ENCODE results near the gene RPL28. TPM values are rescaled to one million over a fixed set of nuclear protein-coding genes. Genes with fewer than 3 reads are reported as not detected.

RPL28 gene
- total RNA-seq, 1 donor from 2014 or later = 1,343 TPM

DNA sequence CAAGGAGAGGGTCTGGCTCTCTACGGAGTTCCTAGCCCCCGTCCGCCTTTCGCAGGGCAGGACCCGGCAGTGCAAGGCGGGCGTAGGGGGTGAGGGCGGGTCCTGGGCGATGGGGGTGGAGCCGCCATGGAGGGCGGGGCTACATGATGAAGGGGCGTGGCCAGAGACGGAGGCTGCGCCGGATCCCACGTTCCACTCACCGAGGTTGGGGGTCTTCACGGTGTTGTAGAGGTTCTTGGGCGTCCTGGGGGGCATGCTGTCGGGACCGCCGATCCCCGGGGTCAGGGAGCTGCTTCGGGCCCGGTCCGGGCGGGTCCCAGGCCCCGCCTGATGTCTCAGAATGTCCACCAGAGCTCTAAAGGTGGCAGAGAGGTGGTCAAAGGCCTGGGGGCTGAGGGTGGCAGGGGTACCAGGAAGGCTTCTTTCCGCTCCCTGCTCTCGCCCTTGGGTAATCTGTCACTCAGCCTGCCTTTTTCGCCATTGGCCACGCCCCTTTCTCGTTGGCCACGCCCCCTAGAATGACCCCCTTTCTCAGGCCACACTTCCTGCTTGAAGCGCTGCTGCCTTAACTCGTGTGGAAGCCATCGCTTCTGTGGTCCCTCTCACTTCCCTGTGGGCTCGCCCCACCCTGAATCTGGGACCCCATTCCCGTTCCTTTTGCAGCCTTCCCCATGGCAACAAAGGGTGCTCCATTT, 54.8 kb downstream of the RPL28 start:
- no peak for ATAC-seq

DNA sequence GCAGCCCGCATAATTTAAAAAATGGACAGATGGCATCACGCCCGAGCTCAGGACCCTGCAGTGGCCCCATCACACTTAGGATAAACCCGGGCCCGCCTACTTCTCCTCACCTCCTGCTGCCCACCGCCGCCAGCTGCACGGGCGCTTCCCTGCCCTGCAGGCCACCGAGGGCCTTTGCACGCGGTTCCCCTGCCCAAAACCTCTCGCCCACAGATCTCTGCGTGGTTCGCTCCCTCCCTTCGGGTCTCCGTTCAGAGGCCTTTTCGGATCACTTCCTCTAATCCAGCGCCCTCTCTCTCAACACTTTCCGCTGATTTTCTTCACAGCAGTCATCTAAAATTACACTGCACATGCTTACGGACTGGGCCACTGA, 55.6 kb downstream of the RPL28 start:
- TF ChIP-seq, protein P1, sequence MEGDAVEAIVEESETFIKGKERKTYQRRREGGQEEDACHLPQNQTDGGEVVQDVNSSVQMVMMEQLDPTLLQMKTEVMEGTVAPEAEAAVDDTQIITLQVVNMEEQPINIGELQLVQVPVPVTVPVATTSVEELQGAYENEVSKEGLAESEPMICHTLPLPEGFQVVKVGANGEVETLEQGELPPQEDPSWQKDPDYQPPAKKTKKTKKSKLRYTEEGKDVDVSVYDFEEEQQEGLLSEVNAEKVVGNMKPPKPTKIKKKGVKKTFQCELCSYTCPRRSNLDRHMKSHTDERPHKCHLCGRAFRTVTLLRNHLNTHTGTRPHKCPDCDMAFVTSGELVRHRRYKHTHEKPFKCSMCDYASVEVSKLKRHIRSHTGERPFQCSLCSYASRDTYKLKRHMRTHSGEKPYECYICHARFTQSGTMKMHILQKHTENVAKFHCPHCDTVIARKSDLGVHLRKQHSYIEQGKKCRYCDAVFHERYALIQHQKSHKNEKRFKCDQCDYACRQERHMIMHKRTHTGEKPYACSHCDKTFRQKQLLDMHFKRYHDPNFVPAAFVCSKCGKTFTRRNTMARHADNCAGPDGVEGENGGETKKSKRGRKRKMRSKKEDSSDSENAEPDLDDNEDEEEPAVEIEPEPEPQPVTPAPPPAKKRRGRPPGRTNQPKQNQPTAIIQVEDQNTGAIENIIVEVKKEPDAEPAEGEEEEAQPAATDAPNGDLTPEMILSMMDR (IDR thresholded peaks at IDR 0.05) = no peak
- Histone ChIP-seq H3K27ac (no peak overlapping the region), H3K4me3 (no peak overlapping the region), H3K9me3 (no peaks in the 10 kb centered on the region), H3K4me1 (peaks cover 3% of the 10 kb centered on the region), H3K27me3 (peaks cover 56% of the 10 kb centered on the region), H3K36me3 (no peaks in the 10 kb centered on the region)
- ATAC-seq = no peak
- DNase-seq = no peak
- intact Hi-C loops (cut with DNase I) = no loop called here

More for the DNA sequence above, 54.8 kb downstream of the RPL28 start:
- Histone ChIP-seq H3K4me3 (no peak overlapping the region), H3K4me1 (peaks cover 3% of the 10 kb centered on the region), H3K27ac (no peak overlapping the region), H3K36me3 (no peaks in the 10 kb centered on the region), H3K9me3 (no peaks in the 10 kb centered on the region), H3K27me3 (peaks cover 56% of the 10 kb centered on the region)
- no peak for DNase-seq
- TF ChIP-seq, protein P1 (IDR thresholded peaks at IDR 0.05) = no peak
- intact Hi-C loops (cut with DNase I) = no loop called here

DNA sequence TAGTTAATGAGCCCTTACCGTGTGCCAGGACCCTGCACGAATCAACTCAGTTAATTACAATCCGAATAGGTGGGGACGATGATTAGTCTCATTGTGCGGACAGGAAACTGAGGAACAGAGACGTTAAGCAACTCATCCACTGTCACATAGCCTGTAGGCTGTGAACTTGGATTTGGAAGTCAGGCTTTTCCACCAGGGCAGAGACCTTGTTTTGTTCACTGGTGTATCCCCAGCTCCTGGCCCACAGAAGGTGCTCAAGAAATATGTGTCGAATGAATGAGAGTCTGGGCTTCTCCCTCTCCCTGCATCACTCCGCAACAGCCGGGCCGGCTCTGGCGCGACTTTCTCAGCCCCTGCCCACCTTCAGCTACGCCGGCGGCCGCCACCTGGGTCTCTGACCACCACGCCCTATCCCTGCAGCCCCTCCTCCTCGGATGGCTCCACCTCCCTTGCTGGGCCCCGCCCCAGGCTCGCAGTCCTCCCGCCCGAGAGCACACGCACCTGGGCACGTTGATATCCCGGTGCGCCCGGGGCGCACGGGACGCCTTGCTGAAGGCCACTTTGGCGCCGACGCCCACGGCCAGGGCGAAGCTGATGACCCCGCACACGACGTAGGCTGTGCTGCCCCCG, 56.1 kb downstream of the RPL28 start:
- DNase-seq = no peak
- no peak for ATAC-seq
- TF ChIP-seq, protein P1 (IDR thresholded peaks at IDR 0.05) = no peak
- H3K36me3 ChIP-seq = no peaks in the 10 kb centered on the region
- H3K27me3 ChIP-seq = peaks cover 56% of the 10 kb centered on the region
- H3K9me3 ChIP-seq = no peaks in the 10 kb centered on the region
- H3K4me3 ChIP-seq = no peak overlapping the region
- intact Hi-C loops (cut with DNase I) = no loop called here
- no peak overlapping the region for H3K27ac ChIP-seq
- H3K4me1 ChIP-seq = peaks cover 3% of the 10 kb centered on the region

DNA sequence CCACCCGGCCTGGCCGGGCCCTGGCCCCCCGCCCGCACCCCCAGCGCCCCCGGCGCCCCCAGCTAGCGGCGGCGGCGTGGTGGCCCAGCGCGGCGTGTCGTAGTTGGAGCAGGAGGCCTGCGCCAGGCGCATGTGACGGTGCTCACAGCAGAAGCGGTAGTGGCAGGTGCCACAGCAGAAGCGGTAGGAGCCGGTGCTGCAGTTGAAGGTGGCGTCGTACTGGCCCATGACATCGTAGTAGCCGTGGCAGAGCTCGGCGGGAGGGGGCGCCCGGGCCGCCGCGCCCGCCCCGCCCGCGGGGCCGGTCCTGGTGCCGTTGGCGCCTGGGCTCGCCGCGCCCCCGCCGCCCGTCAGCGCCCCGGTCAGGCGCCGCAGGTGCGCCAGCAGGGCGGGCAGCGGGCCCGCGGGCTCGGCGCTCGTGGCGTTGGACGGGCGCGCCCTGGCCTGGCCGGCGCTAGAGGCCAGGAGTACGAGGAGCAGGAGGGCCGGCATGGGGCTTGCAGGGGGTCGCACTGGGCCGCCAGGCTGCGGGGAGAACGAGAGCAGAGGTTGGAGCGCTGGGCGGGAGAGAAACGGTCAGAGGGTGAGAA, 56.7 kb downstream of the RPL28 start:
- TF ChIP-seq, protein P1 (IDR thresholded peaks at IDR 0.05) = no peak
- Histone ChIP-seq H3K4me3 (no peak overlapping the region), H3K9me3 (no peaks in the 10 kb centered on the region), H3K27me3 (peaks cover 56% of the 10 kb centered on the region), H3K27ac (no peak overlapping the region), H3K4me1 (peaks cover 3% of the 10 kb centered on the region), H3K36me3 (no peaks in the 10 kb centered on the region)
- ATAC-seq = no peak
- intact Hi-C loops (cut with DNase I) = no loop called here
- DNase-seq = no peak

DNA sequence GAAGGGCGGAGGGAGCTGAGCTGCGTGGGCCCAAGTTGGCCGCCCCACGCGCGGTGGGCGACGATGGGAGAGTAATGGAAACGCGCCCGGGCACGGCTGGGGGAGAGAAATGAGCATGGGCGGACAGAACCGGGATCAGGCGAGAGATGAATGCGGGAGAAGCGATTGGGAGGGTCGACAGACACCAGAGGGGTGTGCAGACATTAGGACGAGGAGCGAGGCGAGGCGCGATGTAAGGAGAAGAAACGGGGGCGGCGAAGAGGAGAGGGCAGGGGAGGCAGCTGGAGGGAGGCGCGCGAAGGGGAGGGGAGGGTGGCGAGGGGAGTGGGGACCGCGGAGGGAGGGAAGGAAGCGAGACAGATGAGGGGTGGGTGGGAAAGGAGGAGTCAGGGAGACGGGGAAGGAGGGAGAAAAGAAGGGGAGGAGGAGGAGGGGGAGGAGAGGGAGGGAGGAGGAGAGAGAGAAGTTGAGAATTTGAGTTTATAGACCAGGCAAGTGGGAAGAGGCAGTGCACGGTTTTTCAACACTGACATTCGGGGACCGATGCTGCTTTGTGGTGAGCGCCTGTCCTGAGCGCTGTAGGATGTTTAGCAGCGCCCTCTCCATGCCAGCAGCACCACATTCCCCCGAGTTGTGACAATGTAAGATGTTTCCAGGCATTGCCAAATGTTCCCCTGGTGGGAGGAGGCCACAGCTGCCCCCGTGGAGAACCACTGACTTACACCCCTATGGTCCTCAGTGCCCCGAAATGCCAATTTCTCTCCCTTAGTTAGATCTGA, 57.5 kb downstream of the RPL28 start, which contains the start of gene SHISA7:
Gene SHISA7 (minus strand): TSS at position 256 of the 779 bp plus-strand sequence. CDS start 437 bp downstream, outside the sequence.
- H3K36me3 ChIP-seq = no peaks in the 10 kb centered on the region
- no peak for ATAC-seq
- intact Hi-C loops (cut with DNase I) = no loop called here
- no peaks in the 10 kb centered on the region for H3K9me3 ChIP-seq
- TF ChIP-seq, protein P1 (IDR thresholded peaks at IDR 0.05) = no peak
- H3K4me3 ChIP-seq = no peak within 1 kb of the TSS
- H3K27ac ChIP-seq = no peak within 1 kb of the TSS
- H3K27me3 ChIP-seq = peaks cover 56% of the 10 kb centered on the region
- peaks cover 3% of the 10 kb centered on the region for H3K4me1 ChIP-seq
- DNase-seq = no peak
